ENCODE results near the gene RAP1GAP2.

Gene RAP1GAP2

DNA sequence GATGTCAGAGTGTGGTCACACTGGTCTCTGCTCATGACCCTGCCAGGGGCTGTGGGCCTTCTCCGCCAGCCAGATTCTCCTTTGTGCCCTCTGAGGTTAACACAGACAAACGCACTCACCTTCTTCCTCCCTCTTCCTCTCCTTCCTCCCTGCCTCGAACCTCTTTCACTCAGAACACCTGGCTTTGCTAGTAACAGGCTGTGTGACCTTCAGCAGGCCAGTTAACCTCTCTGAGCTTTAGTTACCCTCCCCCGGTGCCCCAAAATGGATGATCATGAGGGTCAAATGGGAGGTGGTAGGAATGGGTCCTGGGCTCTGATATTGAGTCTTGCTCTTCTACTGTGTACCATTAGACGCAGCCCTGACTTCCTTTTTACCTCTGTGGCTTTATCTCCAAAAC, 140.1 kb downstream of the RAP1GAP2 start:
- H3K4me1 Mint-ChIP-seq (ENCODE audit: low read depth) = peaks cover 2% of the 10 kb centered on the region
- H3K4me3 Mint-ChIP-seq = no peak overlapping the region
- peaks cover 5% of the 10 kb centered on the region for H3K36me3 Mint-ChIP-seq
- H3K27ac Mint-ChIP-seq = no peak overlapping the region
- no peaks in the 10 kb centered on the region for H3K9me3 Mint-ChIP-seq (ENCODE audit: low read depth)
- H3K27me3 Mint-ChIP-seq = no peaks in the 10 kb centered on the region

DNA sequence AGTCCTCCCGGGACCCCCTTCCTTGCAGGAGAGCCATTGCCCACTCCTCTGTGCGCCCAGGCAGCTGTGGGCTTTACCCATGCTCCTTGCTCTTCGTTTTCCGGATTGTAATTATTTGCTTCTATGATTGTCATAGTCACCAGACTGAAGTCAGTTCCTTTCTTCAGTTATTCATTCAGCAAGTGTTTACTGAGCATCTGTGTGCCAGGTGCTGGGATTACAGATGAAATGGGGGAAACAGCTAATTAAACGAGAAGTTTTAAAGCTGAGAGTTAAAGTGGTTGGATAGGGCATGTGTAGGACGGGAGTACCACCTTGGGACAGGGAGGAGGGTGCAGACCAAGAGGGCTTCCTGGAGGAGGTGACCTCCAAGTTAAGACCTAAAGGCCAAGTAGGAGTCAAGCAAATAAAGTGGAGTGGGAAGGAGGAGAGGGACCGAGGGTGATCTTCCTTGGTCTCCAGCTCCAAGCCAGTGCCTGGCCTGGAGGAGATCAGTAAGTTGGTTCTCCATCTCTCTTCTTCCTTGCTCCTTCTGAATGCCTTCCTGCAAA, 140.6 kb downstream of the RAP1GAP2 start:
- H3K4me3 Mint-ChIP-seq = no peak overlapping the region
- H3K27ac Mint-ChIP-seq = no peak overlapping the region
- H3K36me3 Mint-ChIP-seq = peaks cover 5% of the 10 kb centered on the region
- H3K27me3 Mint-ChIP-seq = no peaks in the 10 kb centered on the region
- H3K9me3 Mint-ChIP-seq (ENCODE audit: low read depth) = no peaks in the 10 kb centered on the region
- peaks cover 2% of the 10 kb centered on the region for H3K4me1 Mint-ChIP-seq (ENCODE audit: low read depth)

- H3K27ac Mint-ChIP-seq = no peak overlapping the region
- H3K4me3 Mint-ChIP-seq = no peak overlapping the region
- peaks cover 5% of the 10 kb centered on the region for H3K36me3 Mint-ChIP-seq
- no peaks in the 10 kb centered on the region for H3K27me3 Mint-ChIP-seq
- H3K9me3 Mint-ChIP-seq (ENCODE audit: low read depth) = no peaks in the 10 kb centered on the region
- H3K4me1 Mint-ChIP-seq (ENCODE audit: low read depth) = peaks cover 2% of the 10 kb centered on the region
Observed at GRCh38 chr17:2937331-2938003, 141.2 kb downstream of the RAP1GAP2 start.

- H3K27ac Mint-ChIP-seq = no peak overlapping the region
- H3K4me3 Mint-ChIP-seq = no peak overlapping the region
- H3K27me3 Mint-ChIP-seq = no peaks in the 10 kb centered on the region
- H3K9me3 Mint-ChIP-seq (ENCODE audit: low read depth) = no peaks in the 10 kb centered on the region
- H3K36me3 Mint-ChIP-seq = no peaks in the 10 kb centered on the region
- peaks cover 16% of the 10 kb centered on the region for H3K4me1 Mint-ChIP-seq (ENCODE audit: low read depth)
Observed at GRCh38 chr17:2939714-2940351, 143.6 kb downstream of the RAP1GAP2 start.

GRCh38 chr17:2940352-2940751, 144.1 kb downstream of the RAP1GAP2 start:
- peaks cover 19% of the 10 kb centered on the region for H3K4me1 Mint-ChIP-seq (ENCODE audit: low read depth)

GRCh38 chr17:2943981-2944380, 147.7 kb downstream of the RAP1GAP2 start:
- no peaks in the 10 kb centered on the region for H3K27me3 Mint-ChIP-seq
- H3K9me3 Mint-ChIP-seq (ENCODE audit: low read depth) = no peaks in the 10 kb centered on the region
- H3K27ac Mint-ChIP-seq = no peak overlapping the region
- no peak overlapping the region for H3K4me3 Mint-ChIP-seq
- H3K36me3 Mint-ChIP-seq = no peaks in the 10 kb centered on the region
- peaks cover 28% of the 10 kb centered on the region for H3K4me1 Mint-ChIP-seq (ENCODE audit: low read depth)

More at GRCh38 chr17:2940352-2940751, 144.1 kb downstream of the RAP1GAP2 start:
- Mint-ChIP-seq H3K36me3 (no peaks in the 10 kb centered on the region), H3K4me3 (no peak overlapping the region), H3K9me3 (ENCODE audit: low read depth) (no peaks in the 10 kb centered on the region), H3K27me3 (no peaks in the 10 kb centered on the region), H3K27ac (no peak overlapping the region)

DNA sequence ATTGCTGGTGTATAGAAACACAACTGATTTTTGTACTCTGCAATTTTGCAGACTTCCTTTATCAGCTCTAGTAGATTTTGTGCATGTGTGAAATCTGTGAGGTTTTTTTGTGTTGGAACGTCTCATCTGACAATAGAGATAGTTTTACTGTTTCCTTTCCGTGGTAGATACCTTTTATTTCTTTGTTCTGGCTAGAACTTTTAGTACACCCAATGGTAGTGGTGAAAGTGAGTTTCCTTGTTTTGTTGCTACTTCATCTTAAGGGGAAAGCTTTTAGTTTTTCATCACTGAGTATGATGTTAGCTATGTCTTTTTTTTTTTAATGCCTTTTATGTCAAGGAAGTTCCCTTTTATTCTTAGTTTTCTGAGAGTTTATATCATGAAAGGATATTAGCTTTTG, 149.1 kb downstream of the RAP1GAP2 start:
- Mint-ChIP-seq H3K4me3 (peak overlapping the region; percentile 1), H3K9me3 (ENCODE audit: low read depth) (no peaks in the 10 kb centered on the region), H3K36me3 (no peaks in the 10 kb centered on the region), H3K27me3 (no peaks in the 10 kb centered on the region), H3K27ac (no peak overlapping the region), H3K4me1 (ENCODE audit: low read depth) (peaks cover 28% of the 10 kb centered on the region)

DNA sequence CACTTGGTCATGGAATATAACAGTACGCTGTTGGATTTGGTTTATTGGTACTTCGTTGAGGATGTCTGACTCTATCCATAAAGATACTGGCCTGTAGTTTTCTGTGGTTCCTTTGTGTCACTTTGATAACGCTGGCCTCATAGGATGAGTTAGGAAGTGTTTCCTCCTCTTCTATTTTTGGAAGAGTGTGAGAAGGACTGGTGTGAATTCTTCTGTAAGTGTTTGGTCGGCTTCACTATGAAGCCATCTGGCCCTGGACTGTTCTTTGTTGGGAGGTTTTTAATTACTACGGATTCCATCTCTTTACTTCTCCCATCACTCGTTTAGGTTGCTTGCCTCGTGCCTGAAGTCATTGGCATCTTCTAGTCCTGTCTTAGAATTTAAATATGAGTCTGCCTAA, 149.9 kb downstream of the RAP1GAP2 start:
- H3K4me3 Mint-ChIP-seq = no peak overlapping the region
- H3K36me3 Mint-ChIP-seq = no peaks in the 10 kb centered on the region
- peaks cover 28% of the 10 kb centered on the region for H3K4me1 Mint-ChIP-seq (ENCODE audit: low read depth)
- no peaks in the 10 kb centered on the region for H3K9me3 Mint-ChIP-seq (ENCODE audit: low read depth)
- H3K27me3 Mint-ChIP-seq = no peaks in the 10 kb centered on the region
- no peak overlapping the region for H3K27ac Mint-ChIP-seq

GRCh38 chr17:2947588-2947950, 151.3 kb downstream of the RAP1GAP2 start:
- H3K27ac Mint-ChIP-seq = no peak overlapping the region
- peaks cover 28% of the 10 kb centered on the region for H3K4me1 Mint-ChIP-seq (ENCODE audit: low read depth)
- no peaks in the 10 kb centered on the region for H3K36me3 Mint-ChIP-seq

GRCh38 chr17:2947996-2948550, 151.8 kb downstream of the RAP1GAP2 start:
- peak overlapping the region; percentile 46 for H3K27ac Mint-ChIP-seq
- H3K9me3 Mint-ChIP-seq (ENCODE audit: low read depth) = no peaks in the 10 kb centered on the region
- no peaks in the 10 kb centered on the region for H3K27me3 Mint-ChIP-seq
- H3K36me3 Mint-ChIP-seq = no peaks in the 10 kb centered on the region
- H3K4me3 Mint-ChIP-seq = no peak overlapping the region
- peaks cover 26% of the 10 kb centered on the region for H3K4me1 Mint-ChIP-seq (ENCODE audit: low read depth)

More at GRCh38 chr17:2947588-2947950, 151.3 kb downstream of the RAP1GAP2 start:
- Mint-ChIP-seq H3K27me3 (no peaks in the 10 kb centered on the region), H3K9me3 (ENCODE audit: low read depth) (no peaks in the 10 kb centered on the region), H3K4me3 (no peak overlapping the region)

GRCh38 chr17:2948721-2949468, 152.7 kb downstream of the RAP1GAP2 start:
- Mint-ChIP-seq H3K9me3 (ENCODE audit: low read depth) (no peaks in the 10 kb centered on the region), H3K4me3 (no peak overlapping the region), H3K27me3 (no peaks in the 10 kb centered on the region), H3K36me3 (no peaks in the 10 kb centered on the region), H3K4me1 (ENCODE audit: low read depth) (peaks cover 21% of the 10 kb centered on the region), H3K27ac (no peak overlapping the region)

- Mint-ChIP-seq H3K4me3 (no peak overlapping the region), H3K9me3 (ENCODE audit: low read depth) (no peaks in the 10 kb centered on the region), H3K27ac (no peak overlapping the region), H3K4me1 (ENCODE audit: low read depth) (peaks cover 14% of the 10 kb centered on the region), H3K27me3 (no peaks in the 10 kb centered on the region), H3K36me3 (no peaks in the 10 kb centered on the region)
Observed at GRCh38 chr17:2949469-2950044, 153.3 kb downstream of the RAP1GAP2 start.

DNA sequence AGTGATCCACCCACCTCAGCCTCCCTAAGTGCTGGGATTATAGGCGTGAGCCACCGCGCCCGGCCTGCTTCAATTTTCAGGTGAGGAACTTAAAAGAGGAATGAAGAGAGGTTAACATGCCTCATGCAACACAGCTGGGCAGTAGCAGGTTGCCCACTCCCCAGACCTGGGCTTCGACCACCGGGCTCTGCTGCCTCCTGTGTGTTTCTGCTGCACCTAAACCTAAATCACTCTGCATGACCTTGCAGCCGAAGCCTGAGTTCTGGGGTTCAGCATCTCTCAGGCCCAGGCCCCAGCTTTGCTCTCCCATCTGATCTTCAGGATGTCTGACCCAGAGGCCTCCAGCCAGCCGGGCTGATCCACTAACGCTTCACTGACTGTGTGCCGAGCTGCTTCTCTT, 154.6 kb downstream of the RAP1GAP2 start:
- Mint-ChIP-seq H3K27ac (no peak overlapping the region), H3K27me3 (no peaks in the 10 kb centered on the region), H3K36me3 (no peaks in the 10 kb centered on the region), H3K4me1 (ENCODE audit: low read depth) (peaks cover 18% of the 10 kb centered on the region), H3K9me3 (ENCODE audit: low read depth) (no peaks in the 10 kb centered on the region), H3K4me3 (no peak overlapping the region)

DNA sequence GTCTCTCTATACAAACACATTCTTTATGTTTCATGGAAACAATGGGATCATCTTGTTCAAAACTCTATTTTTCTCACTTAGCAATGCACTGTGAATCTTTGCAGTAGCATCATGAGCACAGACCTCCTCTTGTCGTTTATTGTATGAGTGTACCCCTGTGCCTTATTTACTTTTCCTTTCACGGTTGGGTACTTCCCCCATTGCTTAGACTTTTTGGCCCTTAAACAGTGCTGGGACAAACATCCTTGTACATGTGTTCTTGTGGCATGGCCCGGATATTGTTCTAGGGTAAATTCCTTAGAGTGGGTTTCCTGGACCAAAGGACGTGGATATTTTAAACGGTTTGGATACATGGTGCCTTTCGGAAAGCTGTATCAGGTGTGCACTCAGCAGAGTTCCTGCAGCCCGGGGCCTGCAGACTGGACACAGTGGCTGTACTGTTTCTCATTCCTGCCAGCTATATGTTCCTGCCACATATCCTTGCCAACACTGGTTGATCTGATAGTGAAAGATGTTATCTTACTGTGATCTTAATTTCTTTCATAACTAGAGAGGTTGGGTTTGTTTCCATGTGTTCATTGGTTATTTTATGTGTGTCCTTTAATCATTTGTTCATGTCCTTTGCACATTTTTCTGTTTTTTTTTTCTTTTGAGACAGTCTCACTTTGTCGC, 156.1 kb downstream of the RAP1GAP2 start:
- H3K36me3 Mint-ChIP-seq = no peaks in the 10 kb centered on the region
- H3K27me3 Mint-ChIP-seq = no peaks in the 10 kb centered on the region
- no peak overlapping the region for H3K27ac Mint-ChIP-seq
- peaks cover 13% of the 10 kb centered on the region for H3K4me1 Mint-ChIP-seq (ENCODE audit: low read depth)
- H3K4me3 Mint-ChIP-seq = no peak overlapping the region
- no peaks in the 10 kb centered on the region for H3K9me3 Mint-ChIP-seq (ENCODE audit: low read depth)

All from activated naive CD8-positive, alpha-beta T cell (primary cell).